ENCODE results near the gene CACNB2.

DNA sequence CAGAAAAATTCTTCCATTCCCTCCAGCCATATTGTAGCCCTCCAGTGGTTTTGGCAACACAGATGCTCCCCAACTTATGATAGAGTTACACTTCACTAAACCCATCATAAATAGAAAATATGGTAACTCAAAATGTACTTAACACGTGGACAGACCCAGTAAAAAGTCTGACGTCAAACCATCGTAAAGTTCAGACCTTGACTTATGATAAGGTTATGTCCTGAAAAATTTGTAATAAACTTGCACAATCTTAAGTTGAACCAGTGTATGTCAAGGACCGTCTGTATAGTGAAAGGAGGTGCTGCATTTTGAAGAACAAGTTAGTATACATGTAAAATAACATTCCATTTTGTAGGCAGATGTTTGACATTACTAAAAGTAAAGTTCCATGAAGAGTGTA is 368.4 kb downstream of the CACNB2 start:
- TF ChIP-seq, protein P1, sequence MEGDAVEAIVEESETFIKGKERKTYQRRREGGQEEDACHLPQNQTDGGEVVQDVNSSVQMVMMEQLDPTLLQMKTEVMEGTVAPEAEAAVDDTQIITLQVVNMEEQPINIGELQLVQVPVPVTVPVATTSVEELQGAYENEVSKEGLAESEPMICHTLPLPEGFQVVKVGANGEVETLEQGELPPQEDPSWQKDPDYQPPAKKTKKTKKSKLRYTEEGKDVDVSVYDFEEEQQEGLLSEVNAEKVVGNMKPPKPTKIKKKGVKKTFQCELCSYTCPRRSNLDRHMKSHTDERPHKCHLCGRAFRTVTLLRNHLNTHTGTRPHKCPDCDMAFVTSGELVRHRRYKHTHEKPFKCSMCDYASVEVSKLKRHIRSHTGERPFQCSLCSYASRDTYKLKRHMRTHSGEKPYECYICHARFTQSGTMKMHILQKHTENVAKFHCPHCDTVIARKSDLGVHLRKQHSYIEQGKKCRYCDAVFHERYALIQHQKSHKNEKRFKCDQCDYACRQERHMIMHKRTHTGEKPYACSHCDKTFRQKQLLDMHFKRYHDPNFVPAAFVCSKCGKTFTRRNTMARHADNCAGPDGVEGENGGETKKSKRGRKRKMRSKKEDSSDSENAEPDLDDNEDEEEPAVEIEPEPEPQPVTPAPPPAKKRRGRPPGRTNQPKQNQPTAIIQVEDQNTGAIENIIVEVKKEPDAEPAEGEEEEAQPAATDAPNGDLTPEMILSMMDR (conservative IDR thresholded peaks at IDR 0.05 in 1 of 2, IDR thresholded peaks at IDR 0.05 in 1 of 2; ENCODE audit: extremely low read depth in 1 of 2, insufficient read depth in 1 of 2, low read depth in 1 of 2, low read length in 2 of 2): no peak
- TF ChIP-seq EZH2 (IDR thresholded peaks at IDR 0.05; ENCODE audit: borderline replicate concordance, low read length): no peak
